A549 treated with RU486 at 1 μM for 4 hours (cell line): Measurements from ENCODE around the gene ITIH6. TPM values are rescaled to one million over a fixed set of nuclear protein-coding genes. Genes with fewer than 3 reads are reported as not detected.

Source experiments
- total RNA-seq: library from RNA; stranded (reverse); fragments of 200-300 nt; extraction: Qiagen RNA extraction; gene quantifications from 5 replicates; pipeline ENCODE4 v1.2.3, GENCODE V29; 2022; ENCODE audit warnings: low read depth

The ITIH6 gene, protein sequence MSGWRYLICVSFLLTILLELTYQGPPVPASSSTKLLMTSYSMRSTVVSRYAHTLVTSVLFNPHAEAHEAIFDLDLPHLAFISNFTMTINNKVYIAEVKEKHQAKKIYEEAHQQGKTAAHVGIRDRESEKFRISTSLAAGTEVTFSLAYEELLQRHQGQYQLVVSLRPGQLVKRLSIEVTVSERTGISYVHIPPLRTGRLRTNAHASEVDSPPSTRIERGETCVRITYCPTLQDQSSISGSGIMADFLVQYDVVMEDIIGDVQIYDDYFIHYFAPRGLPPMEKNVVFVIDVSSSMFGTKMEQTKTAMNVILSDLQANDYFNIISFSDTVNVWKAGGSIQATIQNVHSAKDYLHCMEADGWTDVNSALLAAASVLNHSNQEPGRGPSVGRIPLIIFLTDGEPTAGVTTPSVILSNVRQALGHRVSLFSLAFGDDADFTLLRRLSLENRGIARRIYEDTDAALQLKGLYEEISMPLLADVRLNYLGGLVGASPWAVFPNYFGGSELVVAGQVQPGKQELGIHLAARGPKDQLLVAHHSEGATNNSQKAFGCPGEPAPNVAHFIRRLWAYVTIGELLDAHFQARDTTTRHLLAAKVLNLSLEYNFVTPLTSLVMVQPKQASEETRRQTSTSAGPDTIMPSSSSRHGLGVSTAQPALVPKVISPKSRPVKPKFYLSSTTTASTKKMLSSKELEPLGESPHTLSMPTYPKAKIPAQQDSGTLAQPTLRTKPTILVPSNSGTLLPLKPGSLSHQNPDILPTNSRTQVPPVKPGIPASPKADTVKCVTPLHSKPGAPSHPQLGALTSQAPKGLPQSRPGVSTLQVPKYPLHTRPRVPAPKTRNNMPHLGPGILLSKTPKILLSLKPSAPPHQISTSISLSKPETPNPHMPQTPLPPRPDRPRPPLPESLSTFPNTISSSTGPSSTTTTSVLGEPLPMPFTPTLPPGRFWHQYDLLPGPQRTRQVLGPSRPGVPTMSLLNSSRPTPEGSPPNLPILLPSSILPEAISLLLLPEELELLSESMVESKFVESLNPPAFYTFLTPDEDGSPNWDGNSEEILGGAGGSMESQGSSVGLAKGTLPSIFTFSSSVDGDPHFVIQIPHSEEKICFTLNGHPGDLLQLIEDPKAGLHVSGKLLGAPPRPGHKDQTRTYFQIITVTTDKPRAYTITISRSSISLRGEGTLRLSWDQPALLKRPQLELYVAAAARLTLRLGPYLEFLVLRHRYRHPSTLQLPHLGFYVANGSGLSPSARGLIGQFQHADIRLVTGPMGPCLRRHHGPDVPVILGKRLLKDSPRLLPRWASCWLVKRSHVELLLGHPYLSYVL
- not detected in 5 replicates for total RNA-seq

GRCh38 chrX:54798137-54798536, at the start of gene ITIH6:
Gene ITIH6, minus strand, starts transcription at chrX:54798255. Its CDS starts 45 bp downstream, at chrX:54798210.

DNA sequence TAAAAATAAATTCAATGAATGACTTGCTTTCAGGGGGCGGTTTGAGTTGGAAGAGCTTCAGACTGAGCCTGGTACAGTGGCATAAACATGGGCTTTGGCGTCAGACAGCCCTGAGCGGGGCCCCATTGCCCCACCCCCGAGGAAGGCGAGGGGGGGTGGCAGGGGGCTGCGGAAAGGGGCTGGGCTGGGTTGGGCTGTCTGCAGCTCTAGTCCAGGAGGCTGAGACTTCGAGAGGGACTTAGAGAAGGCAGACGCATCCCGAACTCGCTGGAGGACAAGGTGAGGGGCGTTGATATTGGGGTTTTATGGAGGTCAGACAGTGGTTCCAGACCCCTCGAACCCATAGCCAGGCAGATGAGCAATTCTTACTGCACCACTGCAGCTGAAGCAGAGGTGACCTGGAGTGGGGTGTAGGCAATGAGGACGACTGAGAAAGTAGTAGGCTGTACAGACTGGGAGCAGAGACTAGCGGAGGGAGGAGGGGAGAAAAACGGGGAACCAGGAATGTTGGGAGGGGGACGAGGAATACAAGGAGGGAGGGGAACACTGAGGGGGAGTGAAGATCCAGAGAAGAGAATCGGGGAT, 9.6 kb upstream of the ITIH6 start, which contains the start of gene MAGED2:
MAGED2 (plus strand) TSS at position 222 of the 585 bp plus-strand sequence. CDS start 1,587 bp downstream, outside the sequence.

Other genes starting within 250 kb of the ITIH6 start
- 70.6 to 83.1 TPM (median 77.1 TPM) in 5 replicates for gene MAGED2, start 9.5 kb upstream of the ITIH6 start, total RNA-seq
- 0.46 to 0.89 TPM (median 0.58 TPM) in 5 replicates for gene TRO, start 122.6 kb upstream of the ITIH6 start, total RNA-seq
- 0.10 TPM in 1 of 5 replicates, not detected in the others for gene PFKFB1, start 195.9 kb upstream of the ITIH6 start, total RNA-seq
- gene APEX2, start 202.1 kb upstream of the ITIH6 start, total RNA-seq, result 27.0 to 37.0 TPM (median 34.5 TPM) in 5 replicates
- gene ALAS2, start 232.7 kb upstream of the ITIH6 start, total RNA-seq, result not detected in 5 replicates